ENCODE results near the gene IL1RL2.

GRCh38 chr2:102251849-102252203 is 65.0 kb downstream of the IL1RL2 start:
- TF ChIP-seq POLR2AphosphoS5 (IDR thresholded peaks at IDR 0.05; ENCODE audit: borderline replicate concordance, low read depth, low read length) (no peak), EZH2 (IDR thresholded peaks at IDR 0.05) (no peak), FOXP2 (optimal IDR thresholded peaks at IDR 0.05; ENCODE audit: control extremely low read depth, extremely low read length, insufficient read depth) (no peak)
